Tibial artery (tissue), 4 donors: Measurements from ENCODE around the gene CSRP3.

Experiments used
- DNase-seq, 2 donors: peaks; one replicate each; pipeline ENCODE4 v3.0.0-alpha.2; 2019
- H3K27ac ChIP-seq, 2 donors: fragments of 200-600 bp; sonication (generic) in 1 of 2; 1 replicate in 1 of 2; 2 replicates in 1 of 2; pipeline ENCODE4 v1.5.1; 2018 to 2019; ENCODE audit warnings: mild to moderate bottlenecking in 1 of 2
- H3K27me3 ChIP-seq, 2 donors: fragments of 200-600 bp; sonication (generic) in 1 of 2; one replicate each; pipeline versions ENCODE4 v1.5.1 to v1.6.0; 2016 to 2019
- H3K36me3 ChIP-seq, 3 donors: fragments of 200-600 bp; sonication (generic) in 2 of 3; one replicate each; pipeline ENCODE4 v1.5.1; 2016 to 2019; ENCODE audit warnings: mild to moderate bottlenecking in 2 of 3
- H3K4me1 ChIP-seq, 4 donors: fragments of 200-600 bp; sonication (generic) in 2 of 4; 1 replicate in 3 of 4; 2 replicates in 1 of 4; pipeline ENCODE4 v1.5.1; 2016 to 2019
- H3K4me3 ChIP-seq, 2 donors: fragments of 200-600 bp; sonication (generic) in 1 of 2; 1 replicate in 1 of 2; 2 replicates in 1 of 2; pipeline ENCODE4 v1.5.1; 2018 to 2019; ENCODE audit warnings: mild to moderate bottlenecking in 2 of 2
- H3K9me3 ChIP-seq, 3 donors: fragments of 200-600 bp; sonication (generic) in 1 of 3; one replicate each; pipeline ENCODE4 v1.5.1; 2016 to 2019
- CTCF ChIP-seq, 2 experiments: fragments of 200-600 bp in 1 of 2; fragments of 450-650 bp in 1 of 2; IDR thresholded peaks; one replicate each; pipeline ENCODE4 v1.5.1; 2017 to 2019; ENCODE audit warnings: antibody characterized with exemption in 2 of 2, mild to moderate bottlenecking in 1 of 2, moderate library complexity in 1 of 2
- intact Hi-C: fragments of 100-400 bp; cut with DNase I; formaldehyde crosslinking; loops from one replicate; pipeline ENCODE4 v1.15.0; 2023; ENCODE audit warnings: low total_unique reads

Gene CSRP3

DNA sequence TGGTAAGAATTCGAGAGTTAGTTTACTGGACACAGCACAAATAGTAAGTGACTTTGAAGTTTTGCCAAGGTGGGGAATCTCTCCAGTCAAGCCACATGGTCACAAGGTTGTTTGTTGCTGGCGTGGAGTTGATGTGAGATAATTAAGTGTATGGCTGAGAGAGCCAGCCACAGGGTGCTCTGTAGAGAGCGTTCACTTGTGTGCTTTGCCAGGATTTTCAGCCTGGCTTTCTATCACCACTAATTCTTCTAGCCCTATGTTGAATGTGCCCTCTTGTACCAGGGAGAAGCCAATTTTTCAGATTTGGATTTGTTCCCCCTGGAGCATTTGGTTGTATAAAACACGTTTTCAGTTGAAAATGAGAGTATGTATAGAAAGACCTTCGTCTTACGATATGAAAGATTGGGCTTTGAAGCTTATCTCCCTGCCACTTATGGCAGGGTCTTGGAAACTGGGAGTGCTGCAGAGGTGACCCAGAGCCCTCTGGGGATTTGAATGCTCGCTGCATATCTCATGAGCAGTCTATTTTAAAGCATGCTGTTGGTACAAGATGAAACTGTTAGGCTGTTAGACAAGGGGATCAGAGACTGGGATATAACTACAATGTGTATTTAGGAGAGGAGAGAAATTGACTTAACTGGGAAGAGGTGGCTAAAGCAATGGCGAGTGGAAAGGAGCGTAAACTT lies 28.6 kb downstream of the CSRP3 start:
- H3K4me3 ChIP-seq, result no peak overlapping the region
- H3K27ac ChIP-seq, result no peak overlapping the region
- peaks cover 17 to 52% (median 24%) of the 10 kb centered on the region in 3 donors for H3K36me3 ChIP-seq
- H3K9me3 ChIP-seq, result no peaks in the 10 kb centered on the region
- intact Hi-C loops, result no loop called here
- DNase-seq, result no peak
- TF ChIP-seq CTCF (IDR thresholded peaks at IDR 0.05), result no peak
- no peaks in the 10 kb centered on the region for H3K27me3 ChIP-seq
- no peaks in the 10 kb centered on the region for H3K4me1 ChIP-seq

- DNase-seq, result no peak
- Histone ChIP-seq H3K4me1 (no peaks in the 10 kb centered on the region), H3K4me3 (no peak overlapping the region), H3K9me3 (no peaks in the 10 kb centered on the region), H3K27ac (no peak overlapping the region), H3K27me3 (no peaks in the 10 kb centered on the region), H3K36me3 (peaks cover 19 to 61% (median 38%) of the 10 kb centered on the region in 3 donors)
- intact Hi-C loops, result no loop called here
- no peak for TF ChIP-seq CTCF (IDR thresholded peaks at IDR 0.05)
These were observed 33.7 kb downstream of the CSRP3 start for GRCh38 chr11:19168090-19168489.

GRCh38 chr11:19164881-19165280 lies 36.9 kb downstream of the CSRP3 start:
- H3K36me3 ChIP-seq, result peaks cover 19 to 36% (median 34%) of the 10 kb centered on the region in 3 donors
- intact Hi-C loops, result no loop called here
- H3K27me3 ChIP-seq, result no peaks in the 10 kb centered on the region
- H3K9me3 ChIP-seq, result no peaks in the 10 kb centered on the region
- TF ChIP-seq CTCF (IDR thresholded peaks at IDR 0.05), result no peak
- H3K4me3 ChIP-seq, result no peak overlapping the region
- no peak overlapping the region for H3K27ac ChIP-seq
- no peaks in the 10 kb centered on the region for H3K4me1 ChIP-seq
- DNase-seq, result no peak

GRCh38 chr11:19164230-19164855 lies 37.4 kb downstream of the CSRP3 start:
- H3K9me3 ChIP-seq, result no peaks in the 10 kb centered on the region
- H3K27me3 ChIP-seq, result no peaks in the 10 kb centered on the region
- no peak overlapping the region for H3K4me3 ChIP-seq
- H3K4me1 ChIP-seq, result no peaks in the 10 kb centered on the region
- no peak for DNase-seq
- intact Hi-C loops, result no loop called here
- peaks cover 24 to 39% (median 34%) of the 10 kb centered on the region in 3 donors for H3K36me3 ChIP-seq
- H3K27ac ChIP-seq, result no peak overlapping the region
- TF ChIP-seq CTCF (IDR thresholded peaks at IDR 0.05), result no peak

DNA sequence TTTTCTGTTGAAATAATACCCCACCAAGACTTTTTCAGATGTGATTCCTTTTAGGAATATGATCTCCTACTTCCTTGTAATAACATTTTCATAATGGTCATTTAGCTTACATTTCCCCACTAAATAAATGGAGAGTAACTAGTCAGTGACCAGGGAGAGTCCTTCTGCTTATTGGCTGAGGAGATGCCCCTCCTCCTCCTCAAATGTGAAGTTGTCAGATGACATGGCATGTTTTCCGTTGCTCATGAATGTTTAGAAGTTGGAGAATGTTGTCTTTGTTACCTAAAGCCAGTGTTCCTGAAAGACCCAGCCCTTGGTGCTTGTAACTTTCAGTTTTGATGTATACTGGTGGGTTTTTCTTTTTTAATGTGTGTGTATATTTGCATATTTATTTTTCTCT lies 38.2 kb downstream of the CSRP3 start:
- no peaks in the 10 kb centered on the region for H3K4me1 ChIP-seq
- H3K36me3 ChIP-seq, result peaks cover 24 to 42% (median 30%) of the 10 kb centered on the region in 3 donors
- no peak for TF ChIP-seq CTCF (IDR thresholded peaks at IDR 0.05)
- H3K9me3 ChIP-seq, result no peaks in the 10 kb centered on the region
- intact Hi-C loops, result no loop called here
- H3K27ac ChIP-seq, result no peak overlapping the region
- H3K4me3 ChIP-seq, result no peak overlapping the region
- no peak for DNase-seq
- no peaks in the 10 kb centered on the region for H3K27me3 ChIP-seq
